Neural progenitor cell (in vitro differentiated cells): ENCODE measurements around the gene WLS. TPM values are rescaled to one million over a fixed set of nuclear protein-coding genes. Genes with fewer than 3 reads are reported as not detected.

Source experiments
- DNase-seq: peaks from one replicate; pipeline ENCODE4 v3.0.0-alpha.2; 2016; ENCODE audit warnings: low spot score
- H2AFZ ChIP-seq: fragments of 200-600 bp; sonication (generic); replicated peaks from 2 replicates; pipeline ENCODE4 v1.6.1; 2016; ENCODE audit warnings: antibody characterized with exemption
- H3F3A ChIP-seq: fragments of 200-600 bp; sonication (generic); 2 replicates; pipeline ENCODE4 v1.6.1; 2016; ENCODE audit warnings: antibody characterized with exemption, low read depth
- H3K27ac ChIP-seq: fragments of 200-600 bp; sonication (generic); 2 replicates; pipeline ENCODE4 v1.5.1; 2016; ENCODE audit warnings: mild to moderate bottlenecking
- H3K27me3 ChIP-seq: fragments of 200-600 bp; sonication (generic); 2 replicates; pipeline ENCODE4 v1.6.1; 2016; ENCODE audit warnings: mild to moderate bottlenecking, moderate library complexity
- H3K36me3 ChIP-seq: fragments of 200-600 bp; sonication (generic); 2 replicates; pipeline ENCODE4 v1.5.1; 2016
- H3K4me1 ChIP-seq: fragments of 200-600 bp; sonication (generic); 2 replicates; pipeline ENCODE4 v1.6.1; 2016; ENCODE audit warnings: mixed run types
- H3K4me2 ChIP-seq: fragments of 200-600 bp; sonication (generic); 2 replicates; pipeline ENCODE4 v1.6.1; 2016
- H3K4me3 ChIP-seq: fragments of 200-600 bp; sonication (generic); 2 replicates; pipeline ENCODE4 v1.5.1; 2016
- H3K79me2 ChIP-seq: fragments of 200-600 bp; sonication (generic); 2 replicates; pipeline ENCODE4 v1.6.1; 2016; ENCODE audit warnings: low read depth
- H3K9ac ChIP-seq: fragments of 200-600 bp; sonication (generic); 2 replicates; pipeline ENCODE4 v1.6.1; 2016
- H3K9me3 ChIP-seq: fragments of 200-600 bp; sonication (generic); 2 replicates; pipeline ENCODE4 v1.5.1; 2016; ENCODE audit warnings: low read depth
- H4K20me1 ChIP-seq: fragments of 200-600 bp; sonication (generic); 2 replicates; pipeline ENCODE4 v1.6.1; 2016; ENCODE audit warnings: low read depth
- H3K27ac Mint-ChIP-seq: 3 replicates; pipeline ENCODE4 v1.8.0; 2021; ENCODE audit warnings: mixed read lengths
- H3K27me3 Mint-ChIP-seq: 2 replicates; pipeline ENCODE4 v1.8.0; 2022; ENCODE audit warnings: low read depth, mild to moderate bottlenecking, inconsistent platforms, moderate library complexity, mixed read lengths; ENCODE audit not compliant: insufficient read depth
- H3K36me3 Mint-ChIP-seq: 3 replicates; pipeline ENCODE4 v1.8.0; 2021; ENCODE audit warnings: mixed read lengths
- H3K4me1 Mint-ChIP-seq: 3 replicates; pipeline ENCODE4 v1.8.0; 2021; ENCODE audit warnings: mixed read lengths
- H3K4me3 Mint-ChIP-seq: 3 replicates; pipeline ENCODE4 v1.8.0; 2021; ENCODE audit warnings: mild to moderate bottlenecking, moderate library complexity, mixed read lengths
- H3K9me3 Mint-ChIP-seq: 3 replicates; pipeline ENCODE4 v1.8.0; 2020; ENCODE audit warnings: mixed read lengths
- CTCF ChIP-seq: fragments of 200-600 bp; sonication (generic); IDR thresholded peaks from 2 replicates; pipeline ENCODE4 v1.5.1; 2017; ENCODE audit warnings: antibody characterized with exemption, mild to moderate bottlenecking
- EZH2 ChIP-seq: fragments of 200-600 bp; sonication (generic); IDR thresholded peaks from 2 replicates; pipeline ENCODE4 v1.6.1; 2017; ENCODE audit warnings: antibody characterized with exemption, mild to moderate bottlenecking, moderate library complexity
- EZH2phosphoT487 ChIP-seq: fragments of 200-600 bp; sonication (generic); IDR thresholded peaks from 2 replicates; pipeline ENCODE4 v1.6.1; 2017; ENCODE audit warnings: antibody characterized with exemption
- total RNA-seq: library from RNA; depleted of rRNA; stranded (reverse); fragments of >200 nt; gene quantifications from 2 replicates; pipeline ENCODE4 v1.2.3, GENCODE V29; 2015; ENCODE audit warnings: low replicate concordance

WLS gene
- total RNA-seq, 1 donor from 2014 or later, result 259 TPM

GRCh38 chr1:68206848-68207689 lies 25.3 kb downstream of the WLS start:
- Mint-ChIP-seq H3K4me1 (peaks cover 70% of the 10 kb centered on the region), H3K36me3 (peaks cover 45% of the 10 kb centered on the region), H3K9me3 (no peaks in the 10 kb centered on the region), H3K4me3 (no peak overlapping the region), H3K27ac (no peak overlapping the region), H3K27me3 (no peaks in the 10 kb centered on the region)
- H3K4me1 ChIP-seq, result peaks cover 65% of the 10 kb centered on the region
- H3K79me2 ChIP-seq, result peaks cover 94% of the 10 kb centered on the region
- H3K9ac ChIP-seq, result no peak overlapping the region
- H3K4me2 ChIP-seq, result peak overlapping the region; percentile 21
- H3K4me3 ChIP-seq, result no peak overlapping the region
- peaks cover 77% of the 10 kb centered on the region for H4K20me1 ChIP-seq
- H3K27ac ChIP-seq, result no peak overlapping the region
- H3K9me3 ChIP-seq, result no peaks in the 10 kb centered on the region
- no peaks in the 10 kb centered on the region for H3K36me3 ChIP-seq
- DNase-seq, result no peak
- H3F3A ChIP-seq, result peaks cover 23% of the 10 kb centered on the region
- no peaks in the 10 kb centered on the region for H3K27me3 ChIP-seq
- no peak overlapping the region for H2AFZ ChIP-seq
- TF ChIP-seq EZH2 (no peak), EZH2phosphoT487 (no peak), CTCF (no peak)

DNA sequence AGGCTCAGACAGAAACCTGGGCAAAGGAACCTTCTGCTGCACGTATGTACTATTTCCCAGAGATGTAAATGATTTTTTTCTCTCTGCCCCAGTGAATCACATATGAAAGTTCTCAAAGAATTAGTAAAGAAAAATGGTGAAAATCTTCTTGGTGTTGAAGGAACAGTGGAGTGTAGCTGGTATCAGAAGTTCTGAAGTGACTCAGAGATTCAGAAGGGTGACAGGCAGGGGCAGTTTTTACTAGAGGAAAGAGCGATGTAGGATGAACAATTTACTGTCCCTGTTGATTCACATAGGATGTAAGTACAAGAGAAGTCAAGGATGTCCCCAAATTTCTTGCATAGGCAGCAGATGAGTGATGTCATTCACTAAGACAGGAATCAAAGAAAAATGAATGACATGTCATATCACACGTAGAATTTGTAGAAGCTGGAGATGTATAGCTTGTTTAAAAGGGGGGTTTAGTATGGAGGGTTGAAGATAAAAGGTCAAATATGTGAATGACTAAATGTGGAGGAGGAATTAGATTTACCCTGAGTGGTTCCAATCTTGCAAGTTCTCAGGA lies 26.4 kb downstream of the WLS start:
- Histone ChIP-seq H2AFZ (no peak overlapping the region), H3K9ac (no peak overlapping the region), H3K27me3 (no peaks in the 10 kb centered on the region), H3F3A (peaks cover 11% of the 10 kb centered on the region), H3K4me1 (peaks cover 62% of the 10 kb centered on the region), H3K79me2 (peaks cover 99% of the 10 kb centered on the region), H3K9me3 (no peaks in the 10 kb centered on the region), H3K36me3 (no peaks in the 10 kb centered on the region), H4K20me1 (peaks cover 81% of the 10 kb centered on the region), H3K27ac (no peak overlapping the region), H3K4me2 (no peak overlapping the region), H3K4me3 (no peak overlapping the region)
- Mint-ChIP-seq H3K27ac (peak overlapping the region; percentile 3), H3K4me1 (peaks cover 68% of the 10 kb centered on the region), H3K27me3 (no peaks in the 10 kb centered on the region), H3K36me3 (peaks cover 43% of the 10 kb centered on the region), H3K4me3 (no peak overlapping the region), H3K9me3 (no peaks in the 10 kb centered on the region)
- TF ChIP-seq CTCF (no peak), EZH2 (no peak), EZH2phosphoT487 (no peak)
- DNase-seq, result no peak

DNA sequence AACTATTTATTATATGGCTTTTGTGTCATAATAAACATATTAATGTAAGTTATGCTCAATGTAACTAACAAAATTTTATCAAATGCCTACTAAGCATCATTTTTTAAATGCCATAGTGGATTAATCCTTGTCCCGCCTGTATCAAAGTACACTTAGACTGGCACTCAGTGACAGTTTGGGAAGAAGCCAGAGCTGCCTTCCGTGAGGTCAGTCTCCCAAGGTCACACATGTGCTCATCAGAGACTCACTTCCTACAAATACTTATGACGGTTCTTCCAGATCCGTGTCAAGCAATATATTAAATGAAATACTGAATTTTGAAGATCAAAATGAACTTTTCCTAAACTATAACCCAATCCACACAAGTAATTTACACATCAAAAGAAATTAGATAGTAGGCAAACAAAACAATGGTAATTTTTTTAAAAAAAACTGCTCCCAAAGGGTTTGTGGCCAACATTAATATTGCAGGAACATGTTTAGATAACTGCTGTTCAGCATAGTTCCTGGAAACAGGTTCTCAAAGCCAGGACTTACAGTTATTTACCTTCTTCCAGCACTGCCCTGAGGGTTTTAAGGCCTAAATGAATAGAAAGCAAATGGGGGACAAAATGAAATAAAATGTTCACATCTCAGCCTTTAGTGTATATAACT lies 27.2 kb downstream of the WLS start:
- Histone ChIP-seq H3F3A (peaks cover 3% of the 10 kb centered on the region), H3K79me2 (peaks cover 96% of the 10 kb centered on the region), H3K27me3 (no peaks in the 10 kb centered on the region), H3K9ac (no peak overlapping the region), H3K27ac (no peak overlapping the region), H2AFZ (no peak overlapping the region), H3K4me2 (no peak overlapping the region), H3K36me3 (no peaks in the 10 kb centered on the region), H3K9me3 (no peaks in the 10 kb centered on the region), H3K4me3 (no peak overlapping the region), H4K20me1 (peaks cover 80% of the 10 kb centered on the region), H3K4me1 (peaks cover 59% of the 10 kb centered on the region)
- TF ChIP-seq EZH2 (no peak), CTCF (no peak), EZH2phosphoT487 (no peak)
- Mint-ChIP-seq H3K27ac (no peak overlapping the region), H3K27me3 (no peaks in the 10 kb centered on the region), H3K4me1 (peaks cover 64% of the 10 kb centered on the region), H3K36me3 (peaks cover 40% of the 10 kb centered on the region), H3K9me3 (no peaks in the 10 kb centered on the region), H3K4me3 (no peak overlapping the region)
- no peak for DNase-seq
